OCI-LY1 (cell line): Measurements from ENCODE around the gene DLG5.

Source experiments
- H2AFZ ChIP-seq: fragments of 200-600 bp; sonication (generic), shearing (Covaris generic); 2 replicates; pipeline ENCODE4 v1.6.0; 2014; ENCODE audit warnings: antibody characterized with exemption, mild to moderate bottlenecking, low read length
- H3F3A ChIP-seq: fragments of 200-600 bp; sonication (generic), shearing (Covaris generic); 2 replicates; pipeline ENCODE4 v1.6.0; 2014; ENCODE audit warnings: mild to moderate bottlenecking, antibody characterized with exemption, low read length, moderate library complexity; ENCODE audit not compliant: insufficient read depth
- H3K27ac ChIP-seq: fragments of 200-600 bp; sonication (generic); 2 replicates; pipeline ENCODE4 v1.5.1; 2014; ENCODE audit warnings: low read length, mixed run types, mild to moderate bottlenecking, low read depth; ENCODE audit not compliant: poor library complexity, severe bottlenecking
- H3K27me3 ChIP-seq: fragments of 200-600 bp; sonication (generic); 2 replicates; pipeline ENCODE4 v1.6.0; 2014; ENCODE audit warnings: antibody characterized with exemption, mild to moderate bottlenecking, low read length, moderate library complexity; ENCODE audit not compliant: insufficient read depth
- H3K36me3 ChIP-seq: fragments of 200-600 bp; sonication (generic); 2 replicates; pipeline ENCODE4 v1.6.1; 2014; ENCODE audit warnings: mild to moderate bottlenecking, antibody characterized with exemption, low read length, moderate library complexity, mixed read lengths; ENCODE audit not compliant: insufficient read depth
- H3K4me1 ChIP-seq: fragments of 200-600 bp; sonication (generic); 2 replicates; pipeline ENCODE4 v1.5.1; 2014; ENCODE audit warnings: mild to moderate bottlenecking, low read length, moderate library complexity; ENCODE audit not compliant: insufficient read depth, severe bottlenecking
- H3K4me2 ChIP-seq: fragments of 200-600 bp; sonication (generic), shearing (Covaris generic); 2 replicates; pipeline ENCODE4 v1.6.1; 2014; ENCODE audit warnings: low read length
- H3K4me3 ChIP-seq: fragments of 200-600 bp; sonication (generic); 2 replicates; pipeline ENCODE4 v1.5.1; 2014; ENCODE audit warnings: low read length, low read depth, mild to moderate bottlenecking, mixed read lengths; ENCODE audit not compliant: poor library complexity, severe bottlenecking
- H3K79me2 ChIP-seq: fragments of 200-600 bp; shearing (Covaris generic); 2 replicates; pipeline ENCODE4 v1.6.1; 2016; ENCODE audit warnings: mixed run types, low read length, mixed read lengths; ENCODE audit not compliant: insufficient read depth
- H3K9ac ChIP-seq: fragments of 200-600 bp; sonication (generic), shearing (Covaris generic); 2 replicates; pipeline ENCODE4 v1.6.1; 2014; ENCODE audit warnings: mild to moderate bottlenecking, low read length, mixed read lengths
- H3K9me2 ChIP-seq: fragments of 200-600 bp; sonication (generic), shearing (Covaris generic); 2 replicates; pipeline ENCODE4 v1.6.1; 2014; ENCODE audit warnings: low read depth, mild to moderate bottlenecking, low read length, mixed read lengths
- H3K9me3 ChIP-seq: fragments of 200-600 bp; shearing (Covaris generic); 2 replicates; pipeline ENCODE4 v1.6.1; 2014; ENCODE audit warnings: low read length, mixed read lengths
- H4K20me1 ChIP-seq: fragments of 200-600 bp; sonication (generic), shearing (Covaris generic); 2 replicates; pipeline ENCODE4 v1.6.0; 2016; ENCODE audit warnings: mild to moderate bottlenecking, low read length; ENCODE audit not compliant: insufficient read depth
- CTCF ChIP-seq: fragments of 200-600 bp; sonication (generic), shearing (Covaris generic); IDR thresholded peaks from 2 replicates; pipeline ENCODE4 v1.5.1; 2017; ENCODE audit warnings: mild to moderate bottlenecking, antibody characterized with exemption, low read length, moderate library complexity, mixed read lengths
- EZH2 ChIP-seq: fragments of 200-600 bp; sonication (generic), shearing (Covaris generic); IDR thresholded peaks from 2 replicates; pipeline ENCODE4 v1.8.0; 2017; ENCODE audit warnings: borderline replicate concordance, mixed run types, mild to moderate bottlenecking, antibody characterized with exemption, low read length, moderate library complexity, mixed read lengths

The DLG5 gene

DNA sequence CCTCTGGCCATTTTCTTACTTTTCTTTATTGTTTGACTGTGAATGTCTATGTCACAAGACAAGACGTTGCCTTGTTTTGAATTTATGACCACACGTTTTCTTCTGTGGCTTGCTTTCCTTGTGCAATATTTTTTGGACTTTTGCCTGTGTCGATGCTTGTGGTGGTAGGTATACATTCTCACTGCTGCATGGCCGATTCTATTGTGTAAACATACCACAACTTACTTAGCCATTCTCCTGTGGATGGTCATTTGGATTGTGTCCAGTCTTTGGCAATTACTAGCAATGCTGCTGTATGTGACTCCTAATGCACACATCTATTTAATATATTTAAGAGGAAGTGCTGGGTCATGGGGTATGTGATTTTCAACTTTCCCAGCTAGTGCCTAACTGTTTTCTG, 18.0 kb upstream of the DLG5 start:
- no peaks in the 10 kb centered on the region for H3K27me3 ChIP-seq
- H2AFZ ChIP-seq: no peak overlapping the region
- H3K9ac ChIP-seq: no peak overlapping the region
- no peak for TF ChIP-seq EZH2
- no peak for TF ChIP-seq CTCF
- no peak overlapping the region for H3K27ac ChIP-seq
- no peaks in the 10 kb centered on the region for H3K9me2 ChIP-seq
- H3K4me3 ChIP-seq: no peak overlapping the region
- no peaks in the 10 kb centered on the region for H3F3A ChIP-seq
- H3K4me2 ChIP-seq: no peak overlapping the region
- no peaks in the 10 kb centered on the region for H3K4me1 ChIP-seq
- no peaks in the 10 kb centered on the region for H3K79me2 ChIP-seq
- no peaks in the 10 kb centered on the region for H3K36me3 ChIP-seq
- H3K9me3 ChIP-seq: no peaks in the 10 kb centered on the region
- H4K20me1 ChIP-seq: no peaks in the 10 kb centered on the region

- Histone ChIP-seq H3K4me1 (no peaks in the 10 kb centered on the region), H2AFZ (no peak overlapping the region), H3K27ac (no peak overlapping the region), H3K36me3 (no peaks in the 10 kb centered on the region), H3K79me2 (no peaks in the 10 kb centered on the region), H3K9me3 (no peaks in the 10 kb centered on the region), H3K4me2 (no peak overlapping the region), H3K4me3 (no peak overlapping the region), H4K20me1 (no peaks in the 10 kb centered on the region), H3F3A (no peaks in the 10 kb centered on the region), H3K9me2 (no peaks in the 10 kb centered on the region), H3K9ac (no peak overlapping the region), H3K27me3 (no peaks in the 10 kb centered on the region)
- TF ChIP-seq EZH2 (no peak), CTCF (no peak)
Measured at GRCh38 chr10:77943121-77943901, 16.8 kb upstream of the DLG5 start.

DNA sequence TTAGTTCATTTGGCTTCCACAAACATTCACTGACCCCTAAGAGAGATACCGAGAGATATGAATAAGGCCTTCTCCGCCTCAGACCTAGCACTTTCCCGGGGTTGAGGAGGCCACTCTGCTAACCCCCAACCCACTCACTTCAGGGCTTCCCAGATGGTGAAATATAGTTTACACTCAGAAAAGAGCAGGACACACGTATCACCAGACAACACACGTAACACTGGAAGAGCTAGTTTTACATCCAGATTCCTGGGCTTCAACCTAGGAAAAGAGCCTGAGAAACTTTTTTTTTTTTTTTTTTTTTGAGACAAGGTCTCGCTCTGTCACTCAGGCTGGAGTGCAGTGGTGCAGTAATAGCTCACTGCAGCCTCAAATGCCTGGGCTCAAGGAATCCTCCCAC, 15.2 kb upstream of the DLG5 start:
- no peaks in the 10 kb centered on the region for H4K20me1 ChIP-seq
- no peaks in the 10 kb centered on the region for H3K9me3 ChIP-seq
- no peaks in the 10 kb centered on the region for H3K27me3 ChIP-seq
- TF ChIP-seq EZH2 (no peak), CTCF (no peak)
- no peak overlapping the region for H3K27ac ChIP-seq
- no peaks in the 10 kb centered on the region for H3K36me3 ChIP-seq
- no peak overlapping the region for H3K9ac ChIP-seq
- H2AFZ ChIP-seq: no peak overlapping the region
- no peak overlapping the region for H3K4me2 ChIP-seq
- no peaks in the 10 kb centered on the region for H3K79me2 ChIP-seq
- no peaks in the 10 kb centered on the region for H3K9me2 ChIP-seq
- no peaks in the 10 kb centered on the region for H3K4me1 ChIP-seq
- H3F3A ChIP-seq: no peaks in the 10 kb centered on the region
- no peak overlapping the region for H3K4me3 ChIP-seq
